ENCODE measurements around the gene ITSN2. TPM values are rescaled to one million over a fixed set of nuclear protein-coding genes. Genes with fewer than 3 reads are reported as not detected.

Gene ITSN2
- total RNA-seq, 1 experiment from 2014 or later: 26.5 TPM

- Histone ChIP-seq H2AFZ (ENCODE audit: low read depth, low read length, poor library complexity, severe bottlenecking) (no peak overlapping the region), H3K4me1 (ENCODE audit: control insufficient read depth in 1 of 2, insufficient read depth in 2 of 2, low read length in 2 of 2) (no peaks in the 10 kb centered on the region), H3K4me3 (replicated peaks in 1 of 2; ENCODE audit: low read depth in 1 of 2, low read length in 2 of 2) (no peak overlapping the region), H3K79me2 (ENCODE audit: insufficient read depth, low read length) (peaks cover 18% of the 10 kb centered on the region), H3K9me2 (ENCODE audit: insufficient read depth) (no peaks in the 10 kb centered on the region), H3K27me3 (ENCODE audit: insufficient read depth, low read length) (no peaks in the 10 kb centered on the region), H3K4me2 (ENCODE audit: low read length) (no peak overlapping the region), H3K9ac (ENCODE audit: low read length) (no peak overlapping the region), H3K36me3 (ENCODE audit: control insufficient read depth in 1 of 2, insufficient read depth in 2 of 2, low read length in 2 of 2) (no peaks in the 10 kb centered on the region), H3K27ac (ENCODE audit: low read depth, low read length) (no peak overlapping the region), H4K20me1 (ENCODE audit: insufficient read depth) (no peaks in the 10 kb centered on the region), H3K9me3 (ENCODE audit: control insufficient read depth in 1 of 2, insufficient read depth in 1 of 2, low read depth in 1 of 2, low read length in 2 of 2) (no peaks in the 10 kb centered on the region)
- intact Hi-C loops (cut with micrococcal nuclease): no loop called here
- ChIA-PET POLR2A (no interaction called here), RAD21 (ENCODE audit: low non-redundant PET in 1 of 2, low total read pairs in 2 of 2, uncharacterized antibody in 2 of 2, unreplicated experiment in 2 of 2) (no interaction called here), CTCF (no interaction called here)
- TF ChIP-seq EZH2phosphoT487 (IDR thresholded peaks at IDR 0.05; ENCODE audit: borderline replicate concordance) (no peak), CTCF (IDR thresholded peaks at IDR 0.05 in 2 of 3, conservative IDR thresholded peaks at IDR 0.05 in 1 of 3; ENCODE audit: borderline replicate concordance in 1 of 3, insufficient read depth in 1 of 3, low read depth in 2 of 3, low read length in 2 of 3) (no peak), JUND (IDR thresholded peaks at IDR 0.05) (no peak), CEBPB (IDR thresholded peaks at IDR 0.05; ENCODE audit: low read depth) (no peak), MAX (IDR thresholded peaks at IDR 0.05) (no peak), SP1 (IDR thresholded peaks at IDR 0.05; ENCODE audit: low read depth) (no peak)
- no TSS peak for BruUV-seq (replicated peaks)
- no peak for ATAC-seq
- DNase-seq (ENCODE audit: low read depth, low spot score): no peak
Measured at GRCh38 chr2:24334245-24334633, 26.1 kb downstream of the ITSN2 start.

- intact Hi-C loops (cut with micrococcal nuclease): no loop called here
- ATAC-seq (no peak), DNase-seq (ENCODE audit: low read depth, low spot score) (no peak)
- Histone ChIP-seq H2AFZ (ENCODE audit: low read depth, low read length, poor library complexity, severe bottlenecking) (no peak overlapping the region), H3K27me3 (ENCODE audit: insufficient read depth, low read length) (no peaks in the 10 kb centered on the region), H3K27ac (ENCODE audit: low read depth, low read length) (no peak overlapping the region), H3K4me1 (ENCODE audit: control insufficient read depth in 1 of 2, insufficient read depth in 2 of 2, low read length in 2 of 2) (no peaks in the 10 kb centered on the region), H4K20me1 (ENCODE audit: insufficient read depth) (no peaks in the 10 kb centered on the region), H3K9ac (ENCODE audit: low read length) (no peak overlapping the region), H3K36me3 (ENCODE audit: control insufficient read depth in 1 of 2, insufficient read depth in 2 of 2, low read length in 2 of 2) (no peaks in the 10 kb centered on the region), H3K4me3 (replicated peaks in 1 of 2; ENCODE audit: low read depth in 1 of 2, low read length in 2 of 2) (no peak overlapping the region), H3K9me2 (ENCODE audit: insufficient read depth) (no peaks in the 10 kb centered on the region), H3K79me2 (ENCODE audit: insufficient read depth, low read length) (peaks cover 16% of the 10 kb centered on the region), H3K4me2 (ENCODE audit: low read length) (no peak overlapping the region), H3K9me3 (ENCODE audit: control insufficient read depth in 1 of 2, insufficient read depth in 1 of 2, low read depth in 1 of 2, low read length in 2 of 2) (no peaks in the 10 kb centered on the region)
- CTCF ChIA-PET: no interaction called here
- POLR2A ChIA-PET: no interaction called here
- RAD21 ChIA-PET (ENCODE audit: low non-redundant PET in 1 of 2, low total read pairs in 2 of 2, uncharacterized antibody in 2 of 2, unreplicated experiment in 2 of 2): no interaction called here
- no TSS peak for BruUV-seq (replicated peaks)
- TF ChIP-seq REST (IDR thresholded peaks at IDR 0.05; ENCODE audit: low read depth) (no peak), POLR2AphosphoS5 (IDR thresholded peaks at IDR 0.05; ENCODE audit: low read depth, low read length) (no peak), EZH2 (IDR thresholded peaks at IDR 0.05) (no peak), YY1 (IDR thresholded peaks at IDR 0.05; ENCODE audit: extremely low read depth, insufficient replicate concordance, low read depth, low read length) (no peak), ELF1 (IDR thresholded peaks at IDR 0.05; ENCODE audit: borderline replicate concordance, low read depth) (no peak), SRF (IDR thresholded peaks at IDR 0.05; ENCODE audit: low read depth) (no peak), CEBPB (IDR thresholded peaks at IDR 0.05; ENCODE audit: low read depth) (no peak), FOSL1 (IDR thresholded peaks at IDR 0.05; ENCODE audit: low read depth) (no peak), EZH2phosphoT487 (IDR thresholded peaks at IDR 0.05; ENCODE audit: borderline replicate concordance) (no peak), JUND (IDR thresholded peaks at IDR 0.05) (no peak), EGR1 (IDR thresholded peaks at IDR 0.05; ENCODE audit: low read depth) (no peak), MAX (IDR thresholded peaks at IDR 0.05) (no peak)
Measured at GRCh38 chr2:24332791-24333540, 27.4 kb downstream of the ITSN2 start.

Measured in HCT116 (cell line).